Measurements from ENCODE around the gene KIAA1328. TPM values are rescaled to one million over a fixed set of nuclear protein-coding genes. Genes with fewer than 3 reads are reported as not detected.

The KIAA1328 gene
- total RNA-seq, 1 donor from 2014 or later: 11.5 TPM

DNA sequence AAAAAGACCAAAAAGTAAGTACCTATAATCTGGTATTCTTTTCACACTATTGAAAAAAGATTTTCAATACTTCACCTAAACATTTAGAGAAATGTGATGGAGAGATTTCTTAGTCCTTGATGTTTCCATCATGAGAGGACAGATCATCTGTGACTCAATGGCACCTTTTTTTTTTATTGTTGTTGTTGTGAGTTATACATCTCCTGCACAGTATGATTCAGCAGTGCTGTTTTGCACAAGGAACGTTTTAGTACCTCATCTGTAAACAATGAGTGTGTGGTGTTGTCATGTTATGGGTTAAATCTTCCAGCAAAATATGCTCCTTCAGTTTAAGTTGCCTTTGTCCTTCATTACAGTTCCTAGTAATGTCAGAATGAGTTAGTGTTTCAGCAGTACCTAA, 2.2 kb downstream of the KIAA1328 start:
- Histone ChIP-seq H3K27me3 (no peaks in the 10 kb centered on the region), H2AFZ (replicated peaks) (no peak overlapping the region), H3K79me2 (ENCODE audit: low read depth) (peaks cover 33% of the 10 kb centered on the region), H3K4me1 (peaks cover 3% of the 10 kb centered on the region), H3K9me3 (ENCODE audit: low read depth) (no peaks in the 10 kb centered on the region), H4K20me1 (ENCODE audit: low read depth) (no peaks in the 10 kb centered on the region), H3K36me3 (peaks cover 4% of the 10 kb centered on the region), H3K27ac (no peak overlapping the region), H3F3A (ENCODE audit: low read depth) (peaks cover 23% of the 10 kb centered on the region), H3K4me3 (no peak overlapping the region), H3K4me2 (no peak overlapping the region), H3K9ac (no peak overlapping the region)
- Mint-ChIP-seq H3K4me3 (no peak overlapping the region), H3K27me3 (ENCODE audit: insufficient read depth, low read depth) (peaks cover 2% of the 10 kb centered on the region), H3K36me3 (peaks cover 8% of the 10 kb centered on the region), H3K9me3 (peaks cover 6% of the 10 kb centered on the region), H3K27ac (no peak overlapping the region), H3K4me1 (peaks cover 27% of the 10 kb centered on the region)
- DNase-seq (ENCODE audit: low spot score): no peak
- TF ChIP-seq EZH2phosphoT487 (IDR thresholded peaks at IDR 0.05) (no peak), EZH2 (IDR thresholded peaks at IDR 0.05) (no peak)
- TF ChIP-seq, protein P1, sequence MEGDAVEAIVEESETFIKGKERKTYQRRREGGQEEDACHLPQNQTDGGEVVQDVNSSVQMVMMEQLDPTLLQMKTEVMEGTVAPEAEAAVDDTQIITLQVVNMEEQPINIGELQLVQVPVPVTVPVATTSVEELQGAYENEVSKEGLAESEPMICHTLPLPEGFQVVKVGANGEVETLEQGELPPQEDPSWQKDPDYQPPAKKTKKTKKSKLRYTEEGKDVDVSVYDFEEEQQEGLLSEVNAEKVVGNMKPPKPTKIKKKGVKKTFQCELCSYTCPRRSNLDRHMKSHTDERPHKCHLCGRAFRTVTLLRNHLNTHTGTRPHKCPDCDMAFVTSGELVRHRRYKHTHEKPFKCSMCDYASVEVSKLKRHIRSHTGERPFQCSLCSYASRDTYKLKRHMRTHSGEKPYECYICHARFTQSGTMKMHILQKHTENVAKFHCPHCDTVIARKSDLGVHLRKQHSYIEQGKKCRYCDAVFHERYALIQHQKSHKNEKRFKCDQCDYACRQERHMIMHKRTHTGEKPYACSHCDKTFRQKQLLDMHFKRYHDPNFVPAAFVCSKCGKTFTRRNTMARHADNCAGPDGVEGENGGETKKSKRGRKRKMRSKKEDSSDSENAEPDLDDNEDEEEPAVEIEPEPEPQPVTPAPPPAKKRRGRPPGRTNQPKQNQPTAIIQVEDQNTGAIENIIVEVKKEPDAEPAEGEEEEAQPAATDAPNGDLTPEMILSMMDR (IDR thresholded peaks at IDR 0.05): no peak

DNA sequence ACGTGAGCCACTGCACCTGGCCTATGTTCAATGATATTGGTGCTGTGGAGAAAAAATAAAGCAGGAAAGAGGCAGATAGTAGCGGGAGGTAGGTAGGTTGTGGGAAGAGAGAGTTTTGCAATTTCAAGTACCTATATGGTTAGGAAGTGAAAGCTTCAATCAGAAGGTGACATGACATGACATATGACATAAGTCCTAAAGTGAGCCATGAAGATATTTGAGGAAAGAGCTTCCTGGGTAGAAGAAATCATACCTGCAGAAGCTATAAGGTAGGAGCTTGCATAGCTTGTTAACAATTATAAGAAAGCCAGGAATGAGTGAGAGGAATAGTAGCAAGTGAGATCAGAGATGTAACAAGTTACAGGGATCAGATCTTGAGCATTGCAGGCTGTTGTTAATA, 4.2 kb downstream of the KIAA1328 start:
- Histone ChIP-seq H3K36me3 (peaks cover 9% of the 10 kb centered on the region), H3K27me3 (no peaks in the 10 kb centered on the region), H3K9ac (no peak overlapping the region), H3K4me2 (no peak overlapping the region), H3K4me3 (no peak overlapping the region), H4K20me1 (ENCODE audit: low read depth) (no peaks in the 10 kb centered on the region), H3F3A (ENCODE audit: low read depth) (peaks cover 17% of the 10 kb centered on the region), H2AFZ (replicated peaks) (no peak overlapping the region), H3K4me1 (no peaks in the 10 kb centered on the region), H3K9me3 (ENCODE audit: low read depth) (no peaks in the 10 kb centered on the region), H3K79me2 (ENCODE audit: low read depth) (peaks cover 14% of the 10 kb centered on the region), H3K27ac (no peak overlapping the region)
- Mint-ChIP-seq H3K27me3 (ENCODE audit: insufficient read depth, low read depth) (peaks cover 2% of the 10 kb centered on the region), H3K4me3 (no peak overlapping the region), H3K4me1 (peaks cover 19% of the 10 kb centered on the region), H3K27ac (no peak overlapping the region), H3K9me3 (no peaks in the 10 kb centered on the region), H3K36me3 (peaks cover 15% of the 10 kb centered on the region)
- TF ChIP-seq, protein P1 (IDR thresholded peaks at IDR 0.05): no peak
- no peak for TF ChIP-seq EZH2phosphoT487 (IDR thresholded peaks at IDR 0.05)
- no peak for TF ChIP-seq EZH2 (IDR thresholded peaks at IDR 0.05)
- DNase-seq (ENCODE audit: low spot score): no peak

DNA sequence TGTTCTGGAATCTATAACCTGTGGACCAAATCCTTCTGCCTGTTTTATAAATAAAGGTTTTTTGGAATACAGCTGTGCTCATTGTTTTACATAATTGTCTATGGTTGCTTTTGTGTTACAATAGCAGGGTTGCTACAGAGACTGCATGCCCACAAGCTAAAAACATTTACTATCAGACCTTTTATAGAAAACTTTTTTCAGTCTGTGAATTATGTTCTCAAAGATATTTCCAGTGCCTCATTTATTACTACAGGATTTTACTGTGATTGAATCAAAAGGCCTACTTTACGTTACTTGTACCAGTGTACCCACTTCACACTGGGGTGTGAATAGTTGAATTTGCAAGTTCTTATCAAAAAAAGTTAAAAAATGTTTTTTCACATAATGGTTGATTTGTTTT, 7.0 kb downstream of the KIAA1328 start:
- H3K27ac ChIP-seq: no peak overlapping the region
- no peak overlapping the region for H3K4me2 ChIP-seq
- no peak overlapping the region for H2AFZ ChIP-seq (replicated peaks)
- no peaks in the 10 kb centered on the region for H3K4me1 ChIP-seq
- H3K36me3 ChIP-seq: peaks cover 9% of the 10 kb centered on the region
- H3K27me3 ChIP-seq: no peaks in the 10 kb centered on the region
- no peaks in the 10 kb centered on the region for H3F3A ChIP-seq (ENCODE audit: low read depth)
- peaks cover 2% of the 10 kb centered on the region for H3K9me3 Mint-ChIP-seq
- no peaks in the 10 kb centered on the region for H4K20me1 ChIP-seq (ENCODE audit: low read depth)
- no peak for TF ChIP-seq EZH2 (IDR thresholded peaks at IDR 0.05)
- TF ChIP-seq, protein P1 (IDR thresholded peaks at IDR 0.05): no peak
- TF ChIP-seq EZH2phosphoT487 (IDR thresholded peaks at IDR 0.05): no peak
- DNase-seq (ENCODE audit: low spot score): no peak
- peaks cover 30% of the 10 kb centered on the region for H3K36me3 Mint-ChIP-seq
- no peak overlapping the region for H3K9ac ChIP-seq
- no peaks in the 10 kb centered on the region for H3K9me3 ChIP-seq (ENCODE audit: low read depth)
- no peak overlapping the region for H3K4me3 Mint-ChIP-seq
- H3K4me1 Mint-ChIP-seq: peaks cover 4% of the 10 kb centered on the region
- peaks cover 4% of the 10 kb centered on the region for H3K79me2 ChIP-seq (ENCODE audit: low read depth)
- H3K4me3 ChIP-seq: no peak overlapping the region
- no peaks in the 10 kb centered on the region for H3K27me3 Mint-ChIP-seq (ENCODE audit: insufficient read depth, low read depth)
- no peak overlapping the region for H3K27ac Mint-ChIP-seq

Data from neural progenitor cell (in vitro differentiated cells).